SH-SY5Y (cell line): ENCODE results near the gene EPHX1.
A peak's percentile ranks its signal among the peaks of the same experiment; 100 is the strongest.

Experiments used
- GATA2 ChIP-seq: IDR thresholded peaks from 2 replicates; pipeline ENCODE4 v1.6.1; 2011; ENCODE audit warnings: mild to moderate bottlenecking, low read depth, low read length
- GATA3 ChIP-seq: IDR thresholded peaks from 2 replicates; pipeline ENCODE4 v1.6.1; 2011; ENCODE audit warnings: low read depth, mild to moderate bottlenecking, low read length, moderate library complexity

The EPHX1 gene

DNA sequence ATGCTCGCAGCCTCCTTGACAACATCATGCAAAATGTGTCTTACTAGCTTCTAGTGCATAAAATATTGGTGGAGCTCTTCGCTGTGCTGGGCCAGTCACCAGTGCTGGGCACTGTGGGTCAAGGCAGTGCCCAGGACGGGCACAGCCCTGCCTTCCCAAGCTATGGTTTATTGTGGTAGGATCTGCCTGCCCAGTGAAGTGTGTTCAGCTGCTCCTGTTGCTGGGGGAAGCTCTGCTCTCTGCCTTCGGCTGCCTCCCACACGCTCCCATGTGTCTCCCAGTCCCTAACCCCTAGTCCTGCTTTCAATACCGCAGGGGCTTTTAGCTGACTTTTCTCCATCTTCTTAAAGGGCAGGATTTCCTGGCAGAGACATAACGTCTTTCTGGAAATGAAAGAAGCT is 15.7 kb downstream of the EPHX1 start:
- TF ChIP-seq GATA2: no peak
- no peak for TF ChIP-seq GATA3

DNA sequence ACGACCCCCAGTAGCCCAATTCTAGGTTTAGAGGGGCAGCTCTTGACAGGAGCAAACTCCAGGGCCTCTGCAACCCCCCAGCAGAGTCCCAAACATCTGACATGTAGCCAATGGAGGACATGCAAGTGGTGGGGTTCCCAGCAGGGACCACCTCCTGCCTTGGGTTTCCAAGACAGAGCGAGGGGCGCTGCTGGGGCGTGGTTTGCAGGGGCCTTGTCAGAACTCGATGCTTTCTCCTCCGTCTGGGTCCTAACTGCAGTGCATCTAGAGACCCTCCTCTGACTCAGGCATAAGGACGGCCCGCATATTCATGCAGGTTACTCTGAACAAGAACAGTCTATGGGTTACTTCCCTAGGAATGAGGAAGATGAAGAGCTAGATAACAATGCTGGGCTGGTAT is 17.2 kb downstream of the EPHX1 start:
- TF ChIP-seq GATA2 (no peak), GATA3 (no peak)

GRCh38 chr1:225828706-225829345 is 18.9 kb downstream of the EPHX1 start:
- TF ChIP-seq GATA3: no peak
- TF ChIP-seq GATA2: no peak

GRCh38 chr1:225830841-225831240 is 20.9 kb downstream of the EPHX1 start:
- TF ChIP-seq GATA2: no peak
- no peak for TF ChIP-seq GATA3

GRCh38 chr1:225834417-225835329 is 24.7 kb downstream of the EPHX1 start:
- TF ChIP-seq GATA2 (no peak), GATA3 (no peak)

GRCh38 chr1:225835856-225836255 is 25.9 kb downstream of the EPHX1 start:
- TF ChIP-seq GATA2 (no peak), GATA3 (no peak)

- no peak for TF ChIP-seq GATA2
- TF ChIP-seq GATA3: no peak
These were observed 28.9 kb downstream of the EPHX1 start for GRCh38 chr1:225838793-225839192.

DNA sequence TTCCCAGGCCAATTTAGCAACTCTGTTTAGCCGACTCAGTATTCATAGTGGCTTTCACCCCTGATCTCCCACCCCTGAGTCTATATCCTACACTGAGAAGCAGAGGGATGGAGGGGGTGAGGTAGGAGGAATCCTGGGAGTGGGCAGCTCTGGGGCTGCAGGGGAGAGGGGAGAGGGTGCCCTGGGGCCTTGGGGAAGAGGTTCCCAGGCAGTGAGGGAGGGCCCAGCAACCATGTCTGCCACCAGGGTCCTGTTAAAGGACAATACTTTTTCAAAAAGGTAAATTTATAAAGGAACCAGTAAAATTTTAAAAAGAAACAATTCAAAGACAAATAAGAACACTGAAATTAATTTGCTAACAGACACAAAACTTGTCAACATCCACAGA is 30.3 kb downstream of the EPHX1 start:
- no peak for TF ChIP-seq GATA2
- no peak for TF ChIP-seq GATA3

DNA sequence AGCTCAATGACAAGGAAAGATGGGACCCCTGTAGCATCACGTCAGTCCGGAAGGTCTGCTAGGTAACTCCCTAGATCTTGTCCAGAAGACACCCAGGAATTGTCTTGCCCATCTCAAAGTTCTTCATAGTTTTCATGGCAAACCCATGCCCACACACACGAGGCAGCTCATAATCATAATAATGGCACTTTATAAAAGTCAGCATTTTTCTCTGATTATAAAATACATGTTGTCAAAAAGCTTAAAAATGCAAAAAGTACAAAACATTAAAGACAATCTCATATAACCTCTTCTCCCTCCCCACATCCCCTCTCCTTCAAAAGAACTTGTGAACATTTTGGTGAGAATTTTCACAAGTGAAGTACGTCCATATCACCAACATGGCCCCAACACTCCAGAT is 30.8 kb downstream of the EPHX1 start:
- TF ChIP-seq GATA3: no peak
- TF ChIP-seq GATA2: no peak

- TF ChIP-seq GATA2 (no peak), GATA3 (no peak)
These were observed 32.1 kb downstream of the EPHX1 start for GRCh38 chr1:225842074-225842473.

DNA sequence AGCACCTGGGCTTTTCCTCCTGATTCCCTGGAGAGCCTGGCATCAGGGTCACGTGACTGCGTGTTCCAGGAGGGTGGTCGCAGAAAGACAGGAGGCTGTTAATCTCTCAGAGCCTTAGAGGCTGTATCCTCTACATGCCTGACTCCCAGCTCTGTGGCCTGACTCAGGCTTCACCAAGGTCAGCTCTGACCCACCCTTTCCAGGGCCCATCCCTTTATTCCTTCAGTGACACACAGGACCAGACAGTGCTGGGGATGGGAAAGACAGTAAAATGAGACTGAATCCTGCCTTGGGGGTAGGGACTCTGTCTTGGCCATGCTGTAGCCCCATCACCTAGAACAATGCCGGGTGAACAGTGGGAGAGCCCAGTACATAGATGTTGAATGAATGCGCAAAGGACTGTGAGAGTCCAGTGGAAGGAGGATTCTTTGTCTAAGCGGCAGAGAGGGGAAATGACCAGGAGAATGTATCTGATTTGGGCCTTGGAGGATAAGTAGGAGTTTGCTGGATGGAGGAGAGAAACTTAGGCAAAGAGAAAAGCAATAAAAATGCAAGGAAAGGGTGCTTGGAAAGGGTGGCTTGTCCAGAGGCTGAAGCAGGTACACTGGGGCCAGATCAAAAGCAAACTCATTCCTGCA is 33.0 kb downstream of the EPHX1 start:
- TF ChIP-seq GATA2 (no peak), GATA3 (no peak)

- TF ChIP-seq GATA3: no peak
- TF ChIP-seq GATA2: no peak
These were observed 33.5 kb downstream of the EPHX1 start for GRCh38 chr1:225843426-225843795.

GRCh38 chr1:225844236-225845061 is 34.5 kb downstream of the EPHX1 start:
- TF ChIP-seq GATA3: no peak
- no peak for TF ChIP-seq GATA2

GRCh38 chr1:225845097-225845496 is 35.2 kb downstream of the EPHX1 start:
- TF ChIP-seq GATA2 (no peak), GATA3 (no peak)

- no peak for TF ChIP-seq GATA3
- TF ChIP-seq GATA2: 0 out of 2 replicates have a peak, but pooled peaks have one; percentile 8
These were observed 35.8 kb downstream of the EPHX1 start for GRCh38 chr1:225845571-225846259.
